Retinal pigment epithelial cell (primary cell): ENCODE measurements around the gene FAM216A.
"Not testable (repeated sequence)": the region's sequence is repeated elsewhere in the genome, so short reads cannot be mapped to it uniquely, and the experiment has no call there.

Experiments
- DNase-seq: peaks from one replicate; pipeline ENCODE4 v3.0.0-alpha.2; 2010; ENCODE audit warnings: low read depth
- H3K4me3 ChIP-seq: 2 replicates; pipeline ENCODE4 v1.5.1; 2011; ENCODE audit warnings: mild to moderate bottlenecking, low read length, control low read depth, moderate library complexity
- TF ChIP-seq, protein P1 (sequence below): conservative IDR thresholded peaks from 2 replicates; pipeline ENCODE4 v1.5.1; 2011; ENCODE audit warnings: low read depth, low read length, control low read depth, inconsistent platforms

The FAM216A gene

DNA sequence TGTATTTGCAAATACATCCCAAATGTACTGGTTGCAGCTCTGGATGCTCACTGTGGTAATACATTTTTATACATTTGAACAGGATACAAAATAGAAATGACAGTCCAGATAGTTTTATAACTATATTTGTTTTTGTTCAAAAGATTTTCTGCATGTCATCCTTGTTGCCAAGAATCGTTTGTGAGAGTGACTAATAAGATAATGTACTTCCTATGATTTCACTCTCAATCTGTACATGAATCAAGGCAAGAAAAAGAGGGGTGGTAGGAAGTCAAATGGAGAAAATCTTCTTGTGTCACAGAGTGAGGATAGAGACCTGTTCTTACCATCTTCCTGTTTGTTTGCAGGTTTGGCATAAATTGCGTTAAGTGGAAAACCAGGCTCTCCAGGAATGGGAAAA, 32.4 kb upstream of the FAM216A start:
- no peak for DNase-seq
- H3K4me3 ChIP-seq: no peak overlapping the region
- TF ChIP-seq, protein P1, sequence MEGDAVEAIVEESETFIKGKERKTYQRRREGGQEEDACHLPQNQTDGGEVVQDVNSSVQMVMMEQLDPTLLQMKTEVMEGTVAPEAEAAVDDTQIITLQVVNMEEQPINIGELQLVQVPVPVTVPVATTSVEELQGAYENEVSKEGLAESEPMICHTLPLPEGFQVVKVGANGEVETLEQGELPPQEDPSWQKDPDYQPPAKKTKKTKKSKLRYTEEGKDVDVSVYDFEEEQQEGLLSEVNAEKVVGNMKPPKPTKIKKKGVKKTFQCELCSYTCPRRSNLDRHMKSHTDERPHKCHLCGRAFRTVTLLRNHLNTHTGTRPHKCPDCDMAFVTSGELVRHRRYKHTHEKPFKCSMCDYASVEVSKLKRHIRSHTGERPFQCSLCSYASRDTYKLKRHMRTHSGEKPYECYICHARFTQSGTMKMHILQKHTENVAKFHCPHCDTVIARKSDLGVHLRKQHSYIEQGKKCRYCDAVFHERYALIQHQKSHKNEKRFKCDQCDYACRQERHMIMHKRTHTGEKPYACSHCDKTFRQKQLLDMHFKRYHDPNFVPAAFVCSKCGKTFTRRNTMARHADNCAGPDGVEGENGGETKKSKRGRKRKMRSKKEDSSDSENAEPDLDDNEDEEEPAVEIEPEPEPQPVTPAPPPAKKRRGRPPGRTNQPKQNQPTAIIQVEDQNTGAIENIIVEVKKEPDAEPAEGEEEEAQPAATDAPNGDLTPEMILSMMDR: no peak

DNA sequence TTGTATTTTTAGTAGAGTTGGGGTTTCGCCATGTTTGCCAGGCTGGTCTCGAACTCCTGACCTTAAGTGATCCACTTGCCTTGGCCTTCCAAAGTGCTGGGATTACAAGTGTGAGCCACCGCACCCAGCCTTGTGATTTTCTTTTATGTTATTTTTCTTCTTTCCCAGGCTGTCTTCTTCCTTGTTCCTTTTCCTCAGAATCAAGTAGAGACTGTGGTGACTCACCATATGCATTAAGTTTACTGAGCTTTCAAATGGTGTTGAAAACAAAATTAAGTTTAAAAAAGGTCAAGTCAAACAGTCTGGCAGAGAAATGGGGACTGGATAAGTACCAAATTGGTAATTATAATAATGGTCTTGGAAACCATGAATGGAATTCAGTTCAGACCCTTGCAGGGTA, 24.2 kb upstream of the FAM216A start:
- no peak for DNase-seq
- TF ChIP-seq, protein P1: no peak

DNA sequence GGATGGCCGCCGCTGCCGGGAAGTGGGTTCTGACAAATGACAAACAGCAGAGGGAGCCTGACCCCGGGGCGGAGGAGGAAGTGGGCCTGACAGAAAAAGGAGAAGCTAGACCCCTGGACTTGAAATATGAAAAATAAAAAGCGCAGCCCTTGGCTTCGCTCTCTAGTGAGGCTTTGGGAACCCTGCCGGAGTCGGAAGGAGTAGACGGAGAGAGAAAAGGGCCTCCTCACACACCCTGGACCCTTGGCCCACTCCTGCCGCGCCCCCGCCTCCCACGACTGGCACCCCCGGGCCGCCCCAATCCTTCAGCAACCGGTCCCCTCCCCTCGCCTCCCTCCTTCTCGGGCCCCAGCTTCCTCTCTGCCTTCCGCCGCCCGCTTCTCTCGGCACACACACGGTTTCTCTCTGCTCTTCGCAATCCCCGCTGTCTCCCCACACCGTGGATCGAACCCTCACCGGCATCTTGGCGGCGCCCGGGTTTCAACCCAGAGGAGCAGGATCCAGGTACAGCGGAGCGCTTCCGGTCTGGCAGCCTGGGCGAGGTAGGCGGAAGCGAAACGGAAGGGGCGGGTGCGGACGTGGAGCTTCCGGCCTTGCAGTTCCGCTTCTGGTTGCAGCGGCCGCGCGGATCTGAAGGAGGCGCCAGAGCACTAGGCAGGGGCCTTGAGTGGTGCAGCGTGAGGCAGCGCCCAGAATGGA, 18.7 kb upstream of the FAM216A start, which contains the start of gene ARPC3:
TSS of gene ARPC3 (minus strand) at position 539 of the 699 bp plus-strand sequence. CDS start at position 462, 77 bp downstream.
- H3K4me3 ChIP-seq: peak within 1 kb of the TSS; percentile 93

More for the DNA sequence above, 24.2 kb upstream of the FAM216A start:
- no peak overlapping the region for H3K4me3 ChIP-seq

DNA sequence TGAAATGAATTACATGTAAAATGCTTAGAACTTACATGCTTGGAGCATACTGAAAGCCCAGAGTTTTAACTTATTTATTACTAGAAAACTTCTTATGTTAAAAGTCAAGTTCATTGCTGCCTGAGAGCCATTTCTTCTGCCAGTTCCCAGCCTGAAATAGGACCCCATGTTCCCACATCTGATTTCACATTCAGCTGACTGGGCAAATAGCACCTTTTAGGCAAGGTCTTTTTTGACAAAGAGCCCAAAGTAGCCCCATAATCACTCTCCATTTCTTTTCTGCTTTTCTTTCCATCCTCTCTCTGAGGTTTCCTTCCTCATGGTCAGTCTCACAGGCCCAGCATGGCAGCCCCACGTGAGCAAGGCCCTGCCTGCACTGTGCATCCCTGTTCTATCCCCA, 17.4 kb upstream of the FAM216A start:
- TF ChIP-seq, protein P1: no peak
- no peak for DNase-seq
- H3K4me3 ChIP-seq: no peak overlapping the region

More for the DNA sequence above, 18.7 kb upstream of the FAM216A start, which contains the start of gene ARPC3:
- TF ChIP-seq, protein P1: peak; percentile 87
- peak; percentile 70 for DNase-seq

DNA sequence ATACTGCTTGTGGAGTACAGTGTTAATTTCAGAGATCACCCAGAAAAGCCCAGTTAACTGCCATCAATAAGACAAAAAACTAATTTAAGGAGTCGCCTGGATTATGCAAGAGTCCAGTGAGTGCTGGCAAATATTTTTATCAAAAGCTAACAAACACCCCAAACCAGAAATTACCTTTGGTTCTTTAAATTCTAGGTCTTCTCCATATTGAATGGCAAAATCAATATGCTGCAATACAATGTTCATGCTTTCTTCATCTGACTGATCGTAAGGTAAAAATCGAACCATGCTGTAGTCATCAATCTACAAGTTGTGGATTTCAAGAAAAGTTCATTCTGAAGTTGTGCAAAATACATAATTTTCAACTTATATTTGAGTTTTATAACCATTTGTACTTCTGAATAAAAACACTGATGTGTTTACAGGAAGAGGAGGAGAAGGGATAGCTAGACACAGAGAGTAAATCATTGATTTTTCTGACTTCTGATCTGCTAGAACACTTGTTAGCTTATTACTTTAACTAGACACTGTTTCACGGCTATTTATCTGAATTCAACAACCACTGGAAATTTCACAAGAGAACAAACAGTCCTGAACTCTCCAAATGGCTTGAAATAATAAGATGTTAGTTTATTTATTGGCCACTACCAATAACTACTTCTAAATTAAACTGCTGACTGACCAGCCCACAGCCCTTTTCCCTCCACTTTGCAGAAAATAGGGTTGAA, 14.9 kb upstream of the FAM216A start:
- no peak for DNase-seq
- H3K4me3 ChIP-seq: no peak overlapping the region
- TF ChIP-seq, protein P1: no peak

GRCh38 chr12:110458756-110459155, 9.9 kb upstream of the FAM216A start:
- TF ChIP-seq, protein P1: no peak
- H3K4me3 ChIP-seq: no peak overlapping the region
- DNase-seq: no peak

DNA sequence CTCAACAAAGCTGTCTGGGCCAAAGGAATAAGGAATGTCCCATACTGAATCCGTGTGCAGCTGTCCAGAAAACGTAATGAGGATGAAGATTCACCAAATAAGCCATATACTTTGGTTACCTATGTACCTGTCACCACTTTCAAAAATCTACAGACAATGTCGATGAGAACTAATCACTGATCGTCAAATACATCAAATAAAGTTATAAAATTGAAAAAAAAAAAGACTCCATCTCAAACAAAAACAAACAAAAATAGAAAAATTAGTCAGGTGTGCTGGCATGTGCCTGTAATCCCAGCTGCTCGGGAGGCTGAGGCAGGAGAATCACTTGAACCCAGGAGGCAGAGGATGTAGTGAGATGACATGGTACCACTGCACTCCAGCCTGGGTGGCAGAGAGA, 7.5 kb upstream of the FAM216A start:
- DNase-seq, H3K4me3 ChIP-seq: not testable (repeated sequence)
